Measurements from ENCODE around the gene HAUS7.

DNA sequence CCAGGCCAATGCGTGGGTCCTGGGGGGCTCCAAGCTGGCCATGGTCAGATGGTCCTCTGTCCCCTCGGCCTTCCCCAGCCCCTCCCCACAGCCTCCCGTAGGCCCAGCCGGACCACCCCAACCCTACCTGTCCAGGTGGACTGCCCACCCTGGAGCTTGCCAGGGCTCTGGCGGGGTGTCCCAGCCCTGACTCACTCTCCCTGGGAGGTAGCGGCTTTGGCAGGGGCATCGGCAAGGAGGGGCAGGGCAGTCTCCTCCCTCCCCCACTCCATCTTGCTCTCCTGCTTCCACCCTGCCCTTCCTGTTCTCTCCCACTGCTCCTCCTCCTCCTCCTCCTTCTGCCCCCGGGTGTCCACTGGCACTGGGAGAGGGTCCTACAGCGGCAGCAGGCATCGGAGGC is 31.8 kb upstream of the HAUS7 start:
- no peak for TF ChIP-seq CTCF (IDR thresholded peaks at IDR 0.05)
- TF ChIP-seq EP300 (IDR thresholded peaks at IDR 0.05), result no peak
